Nephron (organoid): Measurements from ENCODE around the gene TRNAU1AP.

Source experiments
- H3K27ac Mint-ChIP-seq, 3 experiments: 2 replicates each; pipeline ENCODE4 v1.8.0; 2020; ENCODE audit warnings: mixed read lengths in 3 of 3, mild to moderate bottlenecking in 2 of 3, moderate library complexity in 1 of 3
- H3K27me3 Mint-ChIP-seq: 2 replicates; pipeline ENCODE4 v1.8.0; 2021; ENCODE audit warnings: low read depth, mild to moderate bottlenecking, moderate library complexity, mixed read lengths
- H3K36me3 Mint-ChIP-seq: 2 replicates; pipeline ENCODE4 v1.8.0; 2020; ENCODE audit warnings: low read depth, mixed read lengths
- H3K4me1 Mint-ChIP-seq: 2 replicates; pipeline ENCODE4 v1.8.0; 2020; ENCODE audit warnings: mixed read lengths
- H3K4me3 Mint-ChIP-seq, 3 experiments: 2 replicates each; pipeline ENCODE4 v1.8.0; 2020; ENCODE audit warnings: mild to moderate bottlenecking in 3 of 3, mixed read lengths in 3 of 3, moderate library complexity in 2 of 3
- H3K9me3 Mint-ChIP-seq: 2 replicates; pipeline ENCODE4 v1.8.0; 2020; ENCODE audit warnings: mixed read lengths
- TF ChIP-seq, protein P1 (sequence below), 3 experiments: fragments of 200-600 bp; sonication (generic); IDR thresholded peaks; one replicate each; pipeline ENCODE4 v1.5.0; 2021; ENCODE audit warnings: antibody characterized with exemption in 3 of 3; ENCODE audit not compliant: unreplicated experiment in 3 of 3

TRNAU1AP gene

DNA sequence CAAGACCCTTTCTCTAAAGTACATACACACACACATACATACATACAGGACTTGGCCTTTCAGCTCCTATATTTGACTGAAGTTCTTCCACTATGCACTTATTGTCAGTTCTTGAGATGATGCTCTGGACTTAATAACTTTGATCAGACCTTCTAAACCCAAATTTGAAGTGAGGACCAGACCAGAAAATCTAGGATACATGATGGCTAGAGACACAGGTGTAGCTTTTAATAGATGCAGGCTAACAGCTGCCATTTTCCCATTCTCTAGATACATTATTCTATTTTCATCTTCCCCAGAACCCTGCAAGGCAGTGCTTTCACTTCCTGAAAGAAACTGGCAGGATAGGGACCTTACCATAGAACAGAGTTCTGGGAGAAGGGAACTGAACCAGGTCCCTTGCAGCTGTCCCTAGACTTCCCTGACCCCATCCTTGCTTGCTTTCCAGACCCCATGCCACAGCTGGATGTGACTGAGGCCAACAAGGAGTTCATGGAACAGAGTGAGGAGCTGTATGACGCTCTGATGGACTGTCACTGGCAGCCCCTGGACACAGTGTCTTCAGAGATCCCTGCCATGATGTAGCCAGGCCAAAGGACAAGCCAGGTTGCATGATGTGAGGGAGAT lies 24.3 kb downstream of the TRNAU1AP start:
- Mint-ChIP-seq H3K27me3 (peaks cover 3% of the 10 kb centered on the region), H3K4me1 (peaks cover 20% of the 10 kb centered on the region), H3K9me3 (no peaks in the 10 kb centered on the region), H3K36me3 (peaks cover 43% of the 10 kb centered on the region), H3K27ac (no peak overlapping the region), H3K4me3 (no peak overlapping the region)
- TF ChIP-seq, protein P1, sequence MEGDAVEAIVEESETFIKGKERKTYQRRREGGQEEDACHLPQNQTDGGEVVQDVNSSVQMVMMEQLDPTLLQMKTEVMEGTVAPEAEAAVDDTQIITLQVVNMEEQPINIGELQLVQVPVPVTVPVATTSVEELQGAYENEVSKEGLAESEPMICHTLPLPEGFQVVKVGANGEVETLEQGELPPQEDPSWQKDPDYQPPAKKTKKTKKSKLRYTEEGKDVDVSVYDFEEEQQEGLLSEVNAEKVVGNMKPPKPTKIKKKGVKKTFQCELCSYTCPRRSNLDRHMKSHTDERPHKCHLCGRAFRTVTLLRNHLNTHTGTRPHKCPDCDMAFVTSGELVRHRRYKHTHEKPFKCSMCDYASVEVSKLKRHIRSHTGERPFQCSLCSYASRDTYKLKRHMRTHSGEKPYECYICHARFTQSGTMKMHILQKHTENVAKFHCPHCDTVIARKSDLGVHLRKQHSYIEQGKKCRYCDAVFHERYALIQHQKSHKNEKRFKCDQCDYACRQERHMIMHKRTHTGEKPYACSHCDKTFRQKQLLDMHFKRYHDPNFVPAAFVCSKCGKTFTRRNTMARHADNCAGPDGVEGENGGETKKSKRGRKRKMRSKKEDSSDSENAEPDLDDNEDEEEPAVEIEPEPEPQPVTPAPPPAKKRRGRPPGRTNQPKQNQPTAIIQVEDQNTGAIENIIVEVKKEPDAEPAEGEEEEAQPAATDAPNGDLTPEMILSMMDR (IDR thresholded peaks at IDR 0.05; ENCODE audit: unreplicated experiment in 3 of 3): no peak

- H3K36me3 Mint-ChIP-seq: peaks cover 43% of the 10 kb centered on the region
- H3K27me3 Mint-ChIP-seq: peaks cover 5% of the 10 kb centered on the region
- no peaks in the 10 kb centered on the region for H3K9me3 Mint-ChIP-seq
- peak overlapping the region in 2 of 3 experiments; percentile 3 to 15 for H3K4me3 Mint-ChIP-seq
- H3K4me1 Mint-ChIP-seq: peaks cover 20% of the 10 kb centered on the region
- no peak overlapping the region for H3K27ac Mint-ChIP-seq
- TF ChIP-seq, protein P1 (IDR thresholded peaks at IDR 0.05; ENCODE audit: unreplicated experiment in 3 of 3): no peak
Measured at GRCh38 chr1:28577738-28578536, 25.1 kb downstream of the TRNAU1AP start.

DNA sequence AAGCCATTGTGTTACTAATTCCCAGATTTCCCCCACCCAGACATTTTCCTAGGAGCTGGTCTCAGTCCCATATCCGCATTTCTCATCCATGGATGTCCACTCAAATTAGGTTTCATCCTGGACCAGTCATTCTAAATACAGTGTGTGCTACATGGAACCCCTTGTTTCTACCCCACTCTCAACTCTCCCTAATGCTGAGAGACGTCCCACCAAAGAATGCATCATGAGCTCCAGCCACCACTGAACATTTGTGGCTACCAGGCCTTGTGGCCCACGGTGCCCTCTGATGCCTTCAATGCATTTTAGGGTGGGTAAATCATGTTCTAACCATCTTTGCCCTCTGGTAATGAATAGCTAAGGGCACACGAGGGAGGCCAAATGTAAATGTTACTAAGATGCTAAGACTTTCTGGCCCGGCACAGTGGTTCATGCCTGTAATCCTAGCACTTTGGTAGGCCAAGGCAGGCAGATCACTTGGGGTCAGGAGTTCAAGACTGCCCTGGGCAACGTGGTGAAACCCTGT lies 25.9 kb downstream of the TRNAU1AP start:
- peak overlapping the region in 1 of 3 experiments; percentile 30 for H3K27ac Mint-ChIP-seq
- H3K9me3 Mint-ChIP-seq: no peaks in the 10 kb centered on the region
- TF ChIP-seq, protein P1 (IDR thresholded peaks at IDR 0.05; ENCODE audit: unreplicated experiment in 3 of 3): no peak
- H3K27me3 Mint-ChIP-seq: peaks cover 5% of the 10 kb centered on the region
- H3K36me3 Mint-ChIP-seq: peaks cover 43% of the 10 kb centered on the region
- peak overlapping the region in 2 of 3 experiments; percentile 34 to 62 for H3K4me3 Mint-ChIP-seq
- H3K4me1 Mint-ChIP-seq: peaks cover 20% of the 10 kb centered on the region

GRCh38 chr1:28579401-28579800 lies 26.5 kb downstream of the TRNAU1AP start:
- Mint-ChIP-seq H3K4me1 (peaks cover 20% of the 10 kb centered on the region), H3K4me3 (peak overlapping the region; percentile 90 to 97 (median 93)), H3K27me3 (peaks cover 5% of the 10 kb centered on the region), H3K27ac (peak overlapping the region in 1 of 3 experiments; percentile 43), H3K9me3 (no peaks in the 10 kb centered on the region), H3K36me3 (peaks cover 43% of the 10 kb centered on the region)
- TF ChIP-seq, protein P1 (IDR thresholded peaks at IDR 0.05; ENCODE audit: unreplicated experiment in 3 of 3): no peak

GRCh38 chr1:28580722-28581530 lies 28.0 kb downstream of the TRNAU1AP start:
- TF ChIP-seq, protein P1 (IDR thresholded peaks at IDR 0.05; ENCODE audit: unreplicated experiment in 3 of 3): peak in 1 of 3 experiments; percentile 32
- Mint-ChIP-seq H3K27ac (peak overlapping the region; percentile 41 to 72 (median 57)), H3K27me3 (peaks cover 5% of the 10 kb centered on the region), H3K4me3 (peak overlapping the region; percentile 90 to 97 (median 93)), H3K9me3 (no peaks in the 10 kb centered on the region), H3K36me3 (peaks cover 35% of the 10 kb centered on the region), H3K4me1 (peaks cover 20% of the 10 kb centered on the region)
